KOPT-K1 (cell line): ENCODE data around the gene SND1.

Experiments used
- H3K27ac ChIP-seq: fragments of 200-600 bp; sonication (generic); 2 replicates; pipeline ENCODE4 v1.5.1; 2016; ENCODE audit warnings: antibody characterized with exemption, mild to moderate bottlenecking, low read depth, low read length; ENCODE audit not compliant: poor library complexity, severe bottlenecking
- H3K36me3 ChIP-seq: fragments of 200-600 bp; sonication (generic); 2 replicates; pipeline ENCODE4 v1.5.1; 2017; ENCODE audit warnings: antibody characterized with exemption, mild to moderate bottlenecking, low read length, moderate library complexity; ENCODE audit not compliant: insufficient read depth
- H3K9me3 ChIP-seq: fragments of 200-600 bp; sonication (generic); 2 replicates; pipeline ENCODE4 v1.5.1; 2017; ENCODE audit warnings: antibody characterized with exemption, low read length, mild to moderate bottlenecking; ENCODE audit not compliant: insufficient read depth, poor library complexity, severe bottlenecking

SND1 gene

GRCh38 chr7:127840226-127840951 is 188.4 kb downstream of the SND1 start:
- Histone ChIP-seq H3K36me3 (peaks cover 33% of the 10 kb centered on the region), H3K9me3 (peaks cover 16% of the 10 kb centered on the region), H3K27ac (no peak overlapping the region)

- Histone ChIP-seq H3K36me3 (peaks cover 62% of the 10 kb centered on the region), H3K27ac (no peak overlapping the region), H3K9me3 (no peaks in the 10 kb centered on the region)
Observed at GRCh38 chr7:127844165-127844564, 192.2 kb downstream of the SND1 start.

GRCh38 chr7:127844707-127845331 is 192.8 kb downstream of the SND1 start:
- Histone ChIP-seq H3K36me3 (peaks cover 68% of the 10 kb centered on the region), H3K27ac (no peak overlapping the region), H3K9me3 (no peaks in the 10 kb centered on the region)

GRCh38 chr7:127845522-127846214 is 193.7 kb downstream of the SND1 start:
- peaks cover 77% of the 10 kb centered on the region for H3K36me3 ChIP-seq
- H3K9me3 ChIP-seq, result no peaks in the 10 kb centered on the region
- H3K27ac ChIP-seq, result no peak overlapping the region

GRCh38 chr7:127847641-127848040 is 195.6 kb downstream of the SND1 start:
- peaks cover 79% of the 10 kb centered on the region for H3K36me3 ChIP-seq
- no peaks in the 10 kb centered on the region for H3K9me3 ChIP-seq
- no peak overlapping the region for H3K27ac ChIP-seq

- no peak overlapping the region for H3K27ac ChIP-seq
- peaks cover 73% of the 10 kb centered on the region for H3K36me3 ChIP-seq
Observed at GRCh38 chr7:127848241-127848640, 196.2 kb downstream of the SND1 start.

GRCh38 chr7:127850195-127850594 is 198.2 kb downstream of the SND1 start:
- Histone ChIP-seq H3K9me3 (no peaks in the 10 kb centered on the region), H3K27ac (no peak overlapping the region), H3K36me3 (peaks cover 58% of the 10 kb centered on the region)

More at GRCh38 chr7:127848241-127848640, 196.2 kb downstream of the SND1 start:
- H3K9me3 ChIP-seq, result no peaks in the 10 kb centered on the region

- H3K36me3 ChIP-seq, result peaks cover 30% of the 10 kb centered on the region
- H3K27ac ChIP-seq, result no peak overlapping the region
- no peaks in the 10 kb centered on the region for H3K9me3 ChIP-seq
Observed at GRCh38 chr7:127854383-127854782, 202.4 kb downstream of the SND1 start.

- H3K27ac ChIP-seq, result no peak overlapping the region
- peaks cover 10% of the 10 kb centered on the region; the same call in 1 of the 2 replicates for H3K36me3 ChIP-seq
Observed at GRCh38 chr7:127857464-127857841, 205.5 kb downstream of the SND1 start.

GRCh38 chr7:127858091-127858914 is 206.3 kb downstream of the SND1 start:
- Histone ChIP-seq H3K27ac (no peak overlapping the region), H3K36me3 (peaks cover 10% of the 10 kb centered on the region; the same call in 1 of the 2 replicates)

More at GRCh38 chr7:127857464-127857841, 205.5 kb downstream of the SND1 start:
- no peaks in the 10 kb centered on the region for H3K9me3 ChIP-seq

GRCh38 chr7:127858915-127859189 is 206.9 kb downstream of the SND1 start:
- no peaks in the 10 kb centered on the region for H3K9me3 ChIP-seq
- no peak overlapping the region for H3K27ac ChIP-seq
- H3K36me3 ChIP-seq, result peaks cover 10% of the 10 kb centered on the region; the same call in 1 of the 2 replicates

More at GRCh38 chr7:127858091-127858914, 206.3 kb downstream of the SND1 start:
- no peaks in the 10 kb centered on the region for H3K9me3 ChIP-seq

- Histone ChIP-seq H3K27ac (no peak overlapping the region), H3K36me3 (peaks cover 10% of the 10 kb centered on the region; the same call in 1 of the 2 replicates), H3K9me3 (no peaks in the 10 kb centered on the region)
Observed at GRCh38 chr7:127859330-127859729, 207.3 kb downstream of the SND1 start.

- H3K9me3 ChIP-seq, result no peaks in the 10 kb centered on the region
- H3K27ac ChIP-seq, result no peak overlapping the region
- peaks cover 10% of the 10 kb centered on the region; the same call in 1 of the 2 replicates for H3K36me3 ChIP-seq
Observed at GRCh38 chr7:127862525-127862924, 210.5 kb downstream of the SND1 start.

- Histone ChIP-seq H3K36me3 (peaks cover 6% of the 10 kb centered on the region; the same call in 1 of the 2 replicates), H3K9me3 (no peaks in the 10 kb centered on the region), H3K27ac (no peak overlapping the region)
Observed at GRCh38 chr7:127863082-127863481, 211.1 kb downstream of the SND1 start.

GRCh38 chr7:127865466-127865865 is 213.5 kb downstream of the SND1 start:
- H3K36me3 ChIP-seq, result peaks cover 6% of the 10 kb centered on the region; the same call in 1 of the 2 replicates

More at GRCh38 chr7:127865466-127865865, 213.5 kb downstream of the SND1 start:
- H3K27ac ChIP-seq, result no peak overlapping the region
- H3K9me3 ChIP-seq, result no peaks in the 10 kb centered on the region
